Ishikawa (cell line): Measurements from ENCODE around the gene CCDC71.
A peak's percentile ranks its signal among the peaks of the same experiment; 100 is the strongest.

Experiments
- CEBPB ChIP-seq: IDR thresholded peaks from 2 replicates; pipeline ENCODE4 v1.6.1; 2012
- CREB1 ChIP-seq: IDR thresholded peaks from 2 replicates; pipeline ENCODE4 v1.6.1; 2012; ENCODE audit warnings: low read depth
- EGR1 ChIP-seq: IDR thresholded peaks from 2 replicates; pipeline ENCODE4 v1.6.1; 2012
- EP300 ChIP-seq: IDR thresholded peaks from 2 replicates; pipeline ENCODE4 v1.6.1; 2012; ENCODE audit warnings: borderline replicate concordance
- FOXM1 ChIP-seq: IDR thresholded peaks from 2 replicates; pipeline ENCODE4 v1.6.1; 2012; ENCODE audit warnings: low read depth, borderline replicate concordance
- MAX ChIP-seq: IDR thresholded peaks from 2 replicates; pipeline ENCODE4 v1.6.1; 2012
- NFIC ChIP-seq: IDR thresholded peaks from 2 replicates; pipeline ENCODE4 v1.6.1; 2012
- RAD21 ChIP-seq: IDR thresholded peaks from 2 replicates; pipeline ENCODE4 v1.6.1; 2012; ENCODE audit warnings: low read depth
- TAF1 ChIP-seq: IDR thresholded peaks from 2 replicates; pipeline ENCODE4 v1.6.1; 2012; ENCODE audit warnings: low read depth, mild to moderate bottlenecking
- TCF12 ChIP-seq: IDR thresholded peaks from 2 replicates; pipeline ENCODE4 v1.6.1; 2012; ENCODE audit warnings: low read depth
- TEAD4 ChIP-seq: IDR thresholded peaks from 2 replicates; pipeline ENCODE4 v1.6.1; 2012
- USF1 ChIP-seq: IDR thresholded peaks from 2 replicates; pipeline ENCODE4 v1.6.1; 2012
- YY1 ChIP-seq: IDR thresholded peaks from 2 replicates; pipeline ENCODE4 v1.6.1; 2012; ENCODE audit warnings: low read depth
- ZBTB7A ChIP-seq: IDR thresholded peaks from 2 replicates; pipeline ENCODE4 v1.6.1; 2012; ENCODE audit warnings: low read depth
- TF ChIP-seq, protein P1 (sequence below): IDR thresholded peaks from 2 replicates; pipeline ENCODE4 v1.6.1; 2012; ENCODE audit warnings: low read depth, mild to moderate bottlenecking

CCDC71 gene

GRCh38 chr3:49122886-49123545, 43.1 kb downstream of the CCDC71 start:
- TF ChIP-seq CEBPB = no peak
- TF ChIP-seq RAD21 = no peak
- no peak for TF ChIP-seq TAF1
- TF ChIP-seq USF1 = no peak
- TF ChIP-seq FOXM1 = no peak
- TF ChIP-seq CREB1 = no peak
- no peak for TF ChIP-seq TEAD4
- TF ChIP-seq EGR1 = no peak
- no peak for TF ChIP-seq YY1

DNA sequence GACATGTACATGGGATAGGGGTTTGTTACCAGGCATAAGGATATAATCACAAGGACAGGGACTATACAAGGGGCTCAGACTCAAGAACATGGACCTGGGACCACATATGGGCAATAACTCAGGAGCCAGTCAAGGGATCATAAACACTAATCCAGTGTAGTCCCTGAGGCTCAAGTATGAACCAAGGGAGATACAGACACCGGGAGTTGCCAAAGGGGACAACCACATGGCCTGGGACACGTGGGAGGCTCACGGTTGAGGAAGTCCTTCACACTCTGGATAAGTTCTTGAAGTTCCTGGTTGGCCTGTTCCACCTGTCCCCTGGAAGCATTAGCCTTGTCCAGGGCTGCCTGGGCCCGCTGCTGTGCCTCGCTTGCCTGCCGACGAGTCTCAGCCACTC, 43.7 kb downstream of the CCDC71 start:
- TF ChIP-seq USF1 (no peak), CREB1 (no peak), YY1 (no peak), ZBTB7A (no peak), TEAD4 (no peak), EP300 (no peak), NFIC (no peak), CEBPB (no peak), FOXM1 (no peak)

GRCh38 chr3:49122022-49122421, 44.1 kb downstream of the CCDC71 start:
- TF ChIP-seq TEAD4 (no peak), EP300 (no peak), NFIC (no peak)

DNA sequence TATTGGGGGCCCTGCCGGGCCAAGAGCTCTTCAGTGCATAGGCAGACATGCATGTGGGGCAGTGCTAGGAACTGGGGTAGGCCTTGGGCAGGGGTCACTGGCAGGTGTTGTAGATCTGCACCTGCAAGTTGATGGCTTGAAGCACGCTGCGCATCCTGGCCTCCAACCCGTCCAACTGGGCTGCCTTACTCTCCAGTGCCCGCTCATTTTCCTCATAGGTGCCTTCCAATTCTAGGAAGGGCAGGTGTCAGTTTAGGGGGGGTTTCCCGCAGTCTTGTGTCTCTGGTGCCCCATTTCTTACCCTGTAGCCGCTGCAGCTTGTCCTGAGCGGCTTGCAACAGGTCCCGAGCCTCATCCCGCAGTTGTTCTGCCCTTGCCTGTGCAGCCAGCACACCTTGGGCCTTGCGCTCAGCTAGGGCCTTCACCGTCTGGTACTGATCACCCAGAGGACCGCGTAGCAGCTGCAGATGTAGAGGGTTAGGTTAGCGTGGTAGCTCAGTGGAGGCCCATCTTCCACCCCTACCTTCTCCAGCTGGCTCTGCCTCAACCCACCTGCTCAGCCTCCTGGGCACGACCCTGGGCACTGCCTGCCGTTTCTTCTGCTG, 44.9 kb downstream of the CCDC71 start:
- no peak for TF ChIP-seq EGR1

- TF ChIP-seq FOXM1 = peak; percentile 90
- TF ChIP-seq ZBTB7A = no peak
- TF ChIP-seq, protein P1, sequence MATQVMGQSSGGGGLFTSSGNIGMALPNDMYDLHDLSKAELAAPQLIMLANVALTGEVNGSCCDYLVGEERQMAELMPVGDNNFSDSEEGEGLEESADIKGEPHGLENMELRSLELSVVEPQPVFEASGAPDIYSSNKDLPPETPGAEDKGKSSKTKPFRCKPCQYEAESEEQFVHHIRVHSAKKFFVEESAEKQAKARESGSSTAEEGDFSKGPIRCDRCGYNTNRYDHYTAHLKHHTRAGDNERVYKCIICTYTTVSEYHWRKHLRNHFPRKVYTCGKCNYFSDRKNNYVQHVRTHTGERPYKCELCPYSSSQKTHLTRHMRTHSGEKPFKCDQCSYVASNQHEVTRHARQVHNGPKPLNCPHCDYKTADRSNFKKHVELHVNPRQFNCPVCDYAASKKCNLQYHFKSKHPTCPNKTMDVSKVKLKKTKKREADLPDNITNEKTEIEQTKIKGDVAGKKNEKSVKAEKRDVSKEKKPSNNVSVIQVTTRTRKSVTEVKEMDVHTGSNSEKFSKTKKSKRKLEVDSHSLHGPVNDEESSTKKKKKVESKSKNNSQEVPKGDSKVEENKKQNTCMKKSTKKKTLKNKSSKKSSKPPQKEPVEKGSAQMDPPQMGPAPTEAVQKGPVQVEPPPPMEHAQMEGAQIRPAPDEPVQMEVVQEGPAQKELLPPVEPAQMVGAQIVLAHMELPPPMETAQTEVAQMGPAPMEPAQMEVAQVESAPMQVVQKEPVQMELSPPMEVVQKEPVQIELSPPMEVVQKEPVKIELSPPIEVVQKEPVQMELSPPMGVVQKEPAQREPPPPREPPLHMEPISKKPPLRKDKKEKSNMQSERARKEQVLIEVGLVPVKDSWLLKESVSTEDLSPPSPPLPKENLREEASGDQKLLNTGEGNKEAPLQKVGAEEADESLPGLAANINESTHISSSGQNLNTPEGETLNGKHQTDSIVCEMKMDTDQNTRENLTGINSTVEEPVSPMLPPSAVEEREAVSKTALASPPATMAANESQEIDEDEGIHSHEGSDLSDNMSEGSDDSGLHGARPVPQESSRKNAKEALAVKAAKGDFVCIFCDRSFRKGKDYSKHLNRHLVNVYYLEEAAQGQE = no peak
- TF ChIP-seq CREB1 = peak; percentile 70
- peak; percentile 83 for TF ChIP-seq TAF1
- TF ChIP-seq USF1 = no peak
- TF ChIP-seq EGR1 = 0 out of 2 replicates have a peak, but pooled peaks have one; percentile 9
- peak; percentile 71 for TF ChIP-seq TCF12
- TF ChIP-seq MAX = peak; percentile 61
- peak; percentile 28; the same call in 1 of the 2 replicates for TF ChIP-seq EP300
Measured at GRCh38 chr3:49120438-49121131, 45.5 kb downstream of the CCDC71 start, which contains the start of gene USP19. Gene USP19, minus strand, starts transcription at chr3:49120823. Its CDS starts 1,678 bp downstream, at chr3:49119145.

GRCh38 chr3:49120096-49120437, 46.1 kb downstream of the CCDC71 start:
- TF ChIP-seq YY1 = no peak
- no peak for TF ChIP-seq RAD21
- no peak for TF ChIP-seq FOXM1
- TF ChIP-seq USF1 = no peak
- no peak for TF ChIP-seq TEAD4
- no peak for TF ChIP-seq NFIC
- TF ChIP-seq CREB1 = no peak
- no peak for TF ChIP-seq TAF1
- no peak for TF ChIP-seq TCF12
- no peak for TF ChIP-seq ZBTB7A
- no peak for TF ChIP-seq CEBPB
- TF ChIP-seq EP300 = no peak

GRCh38 chr3:49119439-49119838, 46.7 kb downstream of the CCDC71 start:
- TF ChIP-seq USF1 (no peak), YY1 (no peak), FOXM1 (no peak), EGR1 (no peak), NFIC (no peak), TCF12 (no peak), MAX (no peak), EP300 (no peak), TAF1 (no peak), RAD21 (no peak), TEAD4 (no peak), CEBPB (no peak), CREB1 (no peak), ZBTB7A (no peak)
- TF ChIP-seq, protein P1 = no peak
